GM19395 (cell line): ENCODE data around the gene BIRC7.

Experiments
- ATAC-seq: cut with Tn5 transposase; IDR thresholded peaks from one replicate; pipeline ENCODE4 v1.9.1; 2021; ENCODE audit warnings: mild to moderate bottlenecking, moderate library complexity; ENCODE audit not compliant: unreplicated experiment

Gene BIRC7

GRCh38 chr20:63278661-63279060 lies 43.0 kb downstream of the BIRC7 start:
- no peak for ATAC-seq

- no peak for ATAC-seq
Measured at GRCh38 chr20:63279931-63280330, 44.2 kb downstream of the BIRC7 start.

- ATAC-seq, result no peak
Measured at GRCh38 chr20:63280371-63280770, 44.7 kb downstream of the BIRC7 start.

- ATAC-seq, result no peak
Measured at GRCh38 chr20:63280929-63281545, 45.3 kb downstream of the BIRC7 start.

- no peak for ATAC-seq
Measured at GRCh38 chr20:63281742-63282665, 46.3 kb downstream of the BIRC7 start.

- ATAC-seq, result no peak
Measured at GRCh38 chr20:63282946-63283345, 47.2 kb downstream of the BIRC7 start.

GRCh38 chr20:63283397-63284082 lies 47.8 kb downstream of the BIRC7 start:
- ATAC-seq, result no peak

- no peak for ATAC-seq
Measured at GRCh38 chr20:63284083-63284440, 48.4 kb downstream of the BIRC7 start.

GRCh38 chr20:63284544-63284949 lies 48.8 kb downstream of the BIRC7 start:
- ATAC-seq, result no peak

GRCh38 chr20:63284981-63285524 lies 49.3 kb downstream of the BIRC7 start:
- no peak for ATAC-seq

- no peak for ATAC-seq
Measured at GRCh38 chr20:63285636-63286615, 50.2 kb downstream of the BIRC7 start.

- no peak for ATAC-seq
Measured at GRCh38 chr20:63286781-63287696, 51.3 kb downstream of the BIRC7 start.

GRCh38 chr20:63287697-63288580 lies 52.2 kb downstream of the BIRC7 start:
- no peak for ATAC-seq

- no peak for ATAC-seq
Measured at GRCh38 chr20:63288581-63289251, 53.0 kb downstream of the BIRC7 start.

GRCh38 chr20:63289311-63290135 lies 53.8 kb downstream of the BIRC7 start:
- no peak for ATAC-seq
